Astrocyte (in vitro differentiated cells and primary cell): ENCODE results near the gene DHRS12. TPM values are rescaled to one million over a fixed set of nuclear protein-coding genes. Genes with fewer than 3 reads are reported as not detected.

Experiments used
- DNase-seq: peaks from one replicate; pipeline ENCODE4 v3.0.0-alpha.2; 2010; ENCODE audit warnings: low read depth
- FAIRE-seq: peaks from 2 replicates; lab custom pipeline; 2011; peaks lifted over from hg19 to GRCh38; lab: Jason Lieb, UNC
- H2AFZ ChIP-seq: 2 replicates; pipeline ENCODE4 v1.6.0; 2012; ENCODE audit warnings: low read depth, low read length, inconsistent platforms
- H3K27ac ChIP-seq: 2 replicates; pipeline ENCODE4 v1.5.1; 2011; ENCODE audit warnings: low read depth, low read length, inconsistent platforms
- H3K27me3 ChIP-seq: 2 replicates; pipeline ENCODE4 v1.6.0; 2011; ENCODE audit warnings: low read length, inconsistent platforms; ENCODE audit not compliant: insufficient read depth
- H3K36me3 ChIP-seq: 2 replicates; pipeline ENCODE4 v1.5.1; 2011; ENCODE audit warnings: low read length, inconsistent platforms; ENCODE audit not compliant: insufficient read depth
- H3K4me1 ChIP-seq: 2 replicates; pipeline ENCODE4 v1.5.1; 2011; ENCODE audit warnings: low read length, inconsistent platforms; ENCODE audit not compliant: insufficient read depth
- H3K4me2 ChIP-seq: 2 replicates; pipeline ENCODE4 v1.6.0; 2012; ENCODE audit warnings: low read length, inconsistent platforms
- H3K4me3 ChIP-seq: 2 replicates; pipeline ENCODE4 v1.5.1; 2011; ENCODE audit warnings: low read depth, mild to moderate bottlenecking, low read length, inconsistent platforms; ENCODE audit not compliant: insufficient read depth
- H3K79me2 ChIP-seq: 2 replicates; pipeline ENCODE4 v1.6.0; 2012; ENCODE audit warnings: mild to moderate bottlenecking, low read length, inconsistent platforms; ENCODE audit not compliant: insufficient read depth
- H3K9ac ChIP-seq: 2 replicates; pipeline ENCODE4 v1.6.0; 2012; ENCODE audit warnings: mild to moderate bottlenecking, low read length, inconsistent platforms
- H3K9me3 ChIP-seq: 2 replicates; pipeline ENCODE4 v1.5.1; 2012; ENCODE audit warnings: low read depth, mild to moderate bottlenecking, low read length, inconsistent platforms; ENCODE audit not compliant: insufficient read depth
- H4K20me1 ChIP-seq: 2 replicates; pipeline ENCODE4 v1.6.0; 2012; ENCODE audit warnings: low read length, inconsistent platforms; ENCODE audit not compliant: insufficient read depth
- H3K27ac Mint-ChIP-seq: one replicate; pipeline ENCODE4 v1.8.0; 2021; ENCODE audit warnings: mild to moderate bottlenecking, mixed read lengths; ENCODE audit not compliant: unreplicated experiment
- H3K27me3 Mint-ChIP-seq: one replicate; pipeline ENCODE4 v1.8.0; 2021; ENCODE audit warnings: low read depth, mixed read lengths; ENCODE audit not compliant: unreplicated experiment
- H3K36me3 Mint-ChIP-seq: one replicate; pipeline ENCODE4 v1.8.0; 2021; ENCODE audit warnings: low read depth, mixed read lengths; ENCODE audit not compliant: unreplicated experiment
- H3K4me1 Mint-ChIP-seq: one replicate; pipeline ENCODE4 v1.8.0; 2021; ENCODE audit warnings: low read depth, mixed read lengths; ENCODE audit not compliant: unreplicated experiment
- H3K4me3 Mint-ChIP-seq: one replicate; pipeline ENCODE4 v1.8.0; 2021; ENCODE audit warnings: mild to moderate bottlenecking, moderate library complexity, mixed read lengths; ENCODE audit not compliant: unreplicated experiment
- H3K9me3 Mint-ChIP-seq: one replicate; pipeline ENCODE4 v1.8.0; 2021; ENCODE audit warnings: mild to moderate bottlenecking, mixed read lengths; ENCODE audit not compliant: unreplicated experiment
- EZH2 ChIP-seq: IDR thresholded peaks from 2 replicates; pipeline ENCODE4 v1.6.1; 2012; ENCODE audit warnings: mild to moderate bottlenecking, low read length, inconsistent platforms; ENCODE audit not compliant: insufficient read depth
- total RNA-seq: library from RNA; stranded (reverse); gene quantifications from 2 replicates; pipeline ENCODE4 v1.2.1, GENCODE V29; 2021
- TF ChIP-seq, protein P1 (sequence below): IDR thresholded peaks from 2 replicates; pipeline ENCODE4 v1.5.1; 2011; ENCODE audit warnings: low read depth, mild to moderate bottlenecking, inconsistent platforms, low read length, moderate library complexity; ENCODE audit not compliant: insufficient read depth

The DHRS12 gene
- total RNA-seq, 1 donor from 2014 or later, result 4.9 TPM

DNA sequence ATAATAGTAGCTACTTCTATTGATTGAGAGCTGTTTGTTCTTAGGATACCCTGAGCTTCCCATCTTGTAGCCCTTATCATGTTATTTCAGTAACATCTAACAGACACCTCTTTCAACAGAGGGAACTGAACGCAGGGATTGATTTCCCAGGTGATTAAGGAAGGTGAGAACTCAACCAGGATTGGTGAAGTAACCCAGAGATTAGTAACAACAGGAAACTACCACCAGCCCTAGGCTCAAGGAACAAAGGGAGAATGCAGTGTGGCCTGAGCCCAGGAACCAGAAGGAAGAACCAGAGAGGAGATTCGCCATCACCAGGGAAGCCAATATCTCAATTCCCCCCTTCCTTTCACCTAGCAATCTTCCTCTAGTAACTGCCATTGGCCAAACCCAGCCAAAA is 8.5 kb downstream of the DHRS12 start:
- TF ChIP-seq, protein P1, sequence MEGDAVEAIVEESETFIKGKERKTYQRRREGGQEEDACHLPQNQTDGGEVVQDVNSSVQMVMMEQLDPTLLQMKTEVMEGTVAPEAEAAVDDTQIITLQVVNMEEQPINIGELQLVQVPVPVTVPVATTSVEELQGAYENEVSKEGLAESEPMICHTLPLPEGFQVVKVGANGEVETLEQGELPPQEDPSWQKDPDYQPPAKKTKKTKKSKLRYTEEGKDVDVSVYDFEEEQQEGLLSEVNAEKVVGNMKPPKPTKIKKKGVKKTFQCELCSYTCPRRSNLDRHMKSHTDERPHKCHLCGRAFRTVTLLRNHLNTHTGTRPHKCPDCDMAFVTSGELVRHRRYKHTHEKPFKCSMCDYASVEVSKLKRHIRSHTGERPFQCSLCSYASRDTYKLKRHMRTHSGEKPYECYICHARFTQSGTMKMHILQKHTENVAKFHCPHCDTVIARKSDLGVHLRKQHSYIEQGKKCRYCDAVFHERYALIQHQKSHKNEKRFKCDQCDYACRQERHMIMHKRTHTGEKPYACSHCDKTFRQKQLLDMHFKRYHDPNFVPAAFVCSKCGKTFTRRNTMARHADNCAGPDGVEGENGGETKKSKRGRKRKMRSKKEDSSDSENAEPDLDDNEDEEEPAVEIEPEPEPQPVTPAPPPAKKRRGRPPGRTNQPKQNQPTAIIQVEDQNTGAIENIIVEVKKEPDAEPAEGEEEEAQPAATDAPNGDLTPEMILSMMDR, result no peak
- H3K27me3 ChIP-seq, result no peaks in the 10 kb centered on the region
- no peaks in the 10 kb centered on the region for H3K9me3 ChIP-seq
- FAIRE-seq (no peak), DNase-seq (no peak)
- H3K4me1 ChIP-seq, result peaks cover 11% of the 10 kb centered on the region
- H2AFZ ChIP-seq, result no peak overlapping the region
- H4K20me1 ChIP-seq, result no peaks in the 10 kb centered on the region
- no peak overlapping the region for H3K27ac Mint-ChIP-seq
- H3K79me2 ChIP-seq, result no peaks in the 10 kb centered on the region
- H3K36me3 ChIP-seq, result no peaks in the 10 kb centered on the region
- H3K36me3 Mint-ChIP-seq, result peaks cover 5% of the 10 kb centered on the region
- peaks cover 7% of the 10 kb centered on the region for H3K27me3 Mint-ChIP-seq
- no peak overlapping the region for H3K4me3 Mint-ChIP-seq
- H3K27ac ChIP-seq, result no peak overlapping the region
- H3K9ac ChIP-seq, result no peak overlapping the region
- no peak overlapping the region for H3K4me3 ChIP-seq
- H3K4me2 ChIP-seq, result no peak overlapping the region
- peaks cover 3% of the 10 kb centered on the region for H3K9me3 Mint-ChIP-seq
- peaks cover 17% of the 10 kb centered on the region for H3K4me1 Mint-ChIP-seq

DNA sequence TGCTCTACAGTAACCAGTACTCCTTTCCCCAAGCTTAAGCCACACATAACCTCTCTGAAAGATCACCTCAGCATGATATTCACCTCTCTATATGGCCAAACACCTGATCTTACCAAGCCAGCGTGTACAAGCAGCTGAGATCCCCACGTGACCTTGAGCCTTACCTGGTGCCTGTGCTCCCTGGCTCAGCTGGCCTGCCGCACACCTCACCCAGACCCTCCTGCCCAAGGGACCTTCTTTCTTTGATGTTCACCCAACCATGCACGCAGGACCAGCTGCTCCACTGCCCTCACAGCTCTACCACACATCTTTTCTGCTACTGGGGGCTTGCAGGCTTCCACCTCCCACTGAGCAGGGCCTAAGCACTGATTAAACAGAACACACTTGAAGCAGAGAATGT is 9.0 kb downstream of the DHRS12 start:
- Histone ChIP-seq H3K9ac (no peak overlapping the region), H2AFZ (no peak overlapping the region), H3K9me3 (no peaks in the 10 kb centered on the region), H4K20me1 (no peaks in the 10 kb centered on the region), H3K27ac (no peak overlapping the region), H3K36me3 (no peaks in the 10 kb centered on the region), H3K4me3 (no peak overlapping the region), H3K4me1 (peaks cover 11% of the 10 kb centered on the region), H3K4me2 (no peak overlapping the region), H3K79me2 (no peaks in the 10 kb centered on the region), H3K27me3 (no peaks in the 10 kb centered on the region)
- peaks cover 17% of the 10 kb centered on the region for H3K4me1 Mint-ChIP-seq
- H3K9me3 Mint-ChIP-seq, result peaks cover 3% of the 10 kb centered on the region
- peaks cover 5% of the 10 kb centered on the region for H3K36me3 Mint-ChIP-seq
- no peak for TF ChIP-seq EZH2
- FAIRE-seq, result no peak
- no peak for DNase-seq
- no peak overlapping the region for H3K27ac Mint-ChIP-seq
- H3K27me3 Mint-ChIP-seq, result peaks cover 5% of the 10 kb centered on the region
- no peak overlapping the region for H3K4me3 Mint-ChIP-seq

DNA sequence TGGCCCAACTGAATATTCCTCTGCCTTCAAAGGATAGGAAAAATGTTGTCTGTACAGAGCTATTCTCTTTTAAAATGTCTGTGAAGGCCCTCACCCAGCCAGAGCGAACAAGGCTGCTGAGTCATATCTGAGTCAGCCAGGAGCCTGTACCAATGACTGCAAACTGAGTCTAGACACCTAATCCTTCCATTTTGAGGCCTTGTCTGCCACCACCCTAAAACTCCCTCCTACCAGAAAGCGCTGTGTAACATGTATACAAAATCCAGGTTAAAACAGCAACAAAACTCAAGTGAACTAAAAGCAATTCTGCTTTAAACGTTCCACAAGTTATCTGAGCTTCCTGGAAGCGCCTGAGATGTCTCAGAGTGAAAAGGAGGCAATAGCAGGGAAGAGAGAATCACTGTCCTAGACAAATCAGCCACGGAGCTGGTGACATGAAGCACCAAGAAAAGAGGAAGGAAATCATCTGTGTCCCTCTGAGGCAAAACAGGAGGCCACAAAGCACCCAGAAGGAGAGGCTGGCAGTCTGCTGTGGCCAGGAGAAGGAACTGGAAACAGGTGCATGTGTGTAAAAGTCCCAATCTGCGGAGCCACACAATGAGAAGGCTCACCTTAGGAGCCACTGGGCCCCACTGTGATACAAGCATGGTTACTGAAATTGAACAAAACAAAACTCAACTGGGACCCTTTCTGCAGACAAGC is 10.2 kb downstream of the DHRS12 start:
- H3K36me3 Mint-ChIP-seq, result peaks cover 5% of the 10 kb centered on the region
- DNase-seq (peak; percentile 88), FAIRE-seq (peak; percentile 78)
- peak overlapping the region; percentile 55 for H3K27ac ChIP-seq
- peak overlapping the region; percentile 54 for H2AFZ ChIP-seq
- H3K27me3 ChIP-seq, result no peaks in the 10 kb centered on the region
- H3K4me1 ChIP-seq, result peaks cover 11% of the 10 kb centered on the region
- H3K4me2 ChIP-seq, result peak overlapping the region; percentile 20
- no peaks in the 10 kb centered on the region for H3K36me3 ChIP-seq
- H3K4me3 Mint-ChIP-seq, result no peak overlapping the region
- peaks cover 17% of the 10 kb centered on the region for H3K4me1 Mint-ChIP-seq
- H3K27me3 Mint-ChIP-seq, result peaks cover 2% of the 10 kb centered on the region
- H3K9ac ChIP-seq, result peak overlapping the region; percentile 22
- H3K9me3 ChIP-seq, result no peaks in the 10 kb centered on the region
- H3K9me3 Mint-ChIP-seq, result peaks cover 3% of the 10 kb centered on the region
- H3K79me2 ChIP-seq, result no peaks in the 10 kb centered on the region
- TF ChIP-seq, protein P1, result no peak
- TF ChIP-seq EZH2, result no peak
- H3K4me3 ChIP-seq, result no peak overlapping the region
- H3K27ac Mint-ChIP-seq, result peak overlapping the region; percentile 95
- H4K20me1 ChIP-seq, result no peaks in the 10 kb centered on the region
